NCI-H128 (cell line): ENCODE measurements around the gene SVEP1.

Experiments used
- DNase-seq: peaks from one replicate; lab custom pipeline; 2025; ENCODE audit not compliant: unreplicated experiment; lab: John Stamatoyannopoulos, UW

SVEP1 gene

GRCh38 chr9:110327716-110328115 lies 251.8 kb downstream of the SVEP1 start:
- no peak for DNase-seq

DNA sequence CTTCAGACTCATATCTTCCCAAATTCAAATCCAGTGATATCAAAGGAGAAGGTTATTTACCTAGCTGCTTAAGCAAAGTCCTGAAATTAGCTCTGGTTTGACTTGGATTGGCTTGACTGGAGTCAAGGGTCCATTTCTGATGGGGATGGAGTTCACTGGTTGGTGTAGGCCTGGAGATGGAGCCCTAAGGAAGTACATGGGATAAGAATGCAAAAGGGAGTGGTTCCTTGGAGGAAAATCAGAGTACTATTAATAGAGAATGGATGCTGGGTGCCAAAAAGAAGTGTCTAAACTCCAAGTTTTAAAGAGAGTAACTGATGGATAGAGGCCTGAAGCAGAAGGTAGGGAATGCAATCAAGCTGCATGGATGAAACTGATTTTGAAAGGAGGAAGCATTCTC lies 255.7 kb downstream of the SVEP1 start:
- no peak for DNase-seq

GRCh38 chr9:110320651-110321445 lies 258.7 kb downstream of the SVEP1 start:
- no peak for DNase-seq

DNA sequence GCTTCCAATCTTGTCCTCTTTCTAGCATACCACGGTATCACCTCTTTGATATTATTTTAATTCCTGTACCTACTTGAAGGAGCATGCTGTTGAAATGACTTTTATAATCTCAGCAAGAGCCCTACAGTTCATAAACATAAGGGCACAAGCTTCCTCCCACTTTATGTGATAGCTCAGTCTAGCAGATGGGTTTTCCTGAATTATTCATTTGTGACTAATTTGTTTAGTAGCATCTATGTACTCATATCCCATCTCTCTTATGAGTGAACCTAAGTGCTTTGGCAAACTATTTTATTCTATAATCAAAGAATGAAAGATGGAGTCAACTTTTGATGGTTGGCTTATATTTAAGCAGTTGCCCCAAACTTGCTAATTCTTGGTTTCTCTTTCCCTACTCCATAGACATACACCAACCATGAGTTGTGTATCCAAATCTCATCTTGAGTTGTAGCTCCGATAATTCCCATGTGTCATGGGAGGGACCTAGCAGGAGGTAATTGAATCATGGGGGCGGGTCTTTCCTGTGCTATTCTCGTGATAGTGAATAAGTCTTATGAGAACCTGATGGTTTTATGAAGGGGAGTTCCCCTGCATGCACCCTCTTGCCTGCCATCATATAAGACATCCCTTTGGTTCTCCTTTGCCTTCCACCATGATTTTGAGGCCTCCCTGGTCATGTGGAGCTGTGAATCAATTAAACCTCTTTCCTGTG lies 259.6 kb downstream of the SVEP1 start:
- DNase-seq, result no peak

- DNase-seq, result no peak
Measured at GRCh38 chr9:110317911-110318310, 261.6 kb downstream of the SVEP1 start.

DNA sequence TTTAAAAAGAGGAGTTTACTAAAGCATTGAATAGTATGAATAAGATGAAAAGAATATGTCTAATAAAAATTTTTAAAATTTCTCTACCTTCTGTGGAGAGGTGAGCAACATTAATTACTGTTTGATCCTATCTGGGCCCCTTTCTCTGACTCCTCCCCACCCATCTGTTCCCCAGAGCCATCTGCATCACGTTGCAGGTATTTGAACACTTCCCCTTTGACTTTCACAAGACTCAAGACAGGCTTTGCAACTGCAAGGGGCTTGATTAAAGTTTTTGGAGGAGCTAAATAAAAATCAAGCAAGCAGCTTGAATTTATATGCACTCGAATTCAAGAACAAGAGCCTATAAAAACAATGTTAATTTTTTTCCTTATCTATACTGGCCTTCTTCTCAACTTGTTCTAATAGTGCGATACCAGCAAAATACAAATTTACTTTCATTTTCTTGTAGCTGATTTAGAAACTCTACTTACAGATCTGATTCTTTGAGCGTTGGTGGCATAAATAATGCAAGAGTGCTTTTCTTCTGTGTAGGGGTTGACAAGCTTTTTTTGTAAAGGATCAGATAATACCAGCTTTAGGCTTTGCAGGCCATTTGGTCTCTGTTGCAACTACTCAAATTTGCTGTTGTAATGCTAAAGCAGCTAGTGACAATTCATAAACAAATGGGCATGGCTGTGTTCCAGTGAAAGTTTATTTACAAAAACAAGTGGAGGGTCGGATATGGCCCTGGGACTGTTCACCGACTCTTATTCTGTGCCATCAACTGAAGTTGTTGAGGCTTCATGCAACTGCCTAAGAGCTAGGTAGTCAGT lies 263.1 kb downstream of the SVEP1 start:
- no peak for DNase-seq
